Activated CD4-positive, alpha-beta T cell treated with anti-CD3 and anti-CD28 coated beads, Interleukin-2, amount 10 ng/mL, durations not matched to agents 24 days and 14 days (primary cell): ENCODE measurements around the gene KLF7. TPM values are rescaled to one million over a fixed set of nuclear protein-coding genes. Genes with fewer than 3 reads are reported as not detected.
A peak's percentile ranks its signal among the peaks of the same experiment; 100 is the strongest.

Source experiments
- DNase-seq: peaks from one replicate; pipeline ENCODE4 v3.0.0; 2022
- H3K27ac Mint-ChIP-seq: one replicate; pipeline ENCODE4 v1.8.0; 2022; ENCODE audit warnings: mild to moderate bottlenecking, mixed read lengths
- H3K27me3 Mint-ChIP-seq: one replicate; pipeline ENCODE4 v1.8.0; 2022; ENCODE audit warnings: mixed read lengths
- H3K36me3 Mint-ChIP-seq: one replicate; pipeline ENCODE4 v1.8.0; 2022; ENCODE audit warnings: low read depth, mild to moderate bottlenecking, mixed read lengths
- H3K4me1 Mint-ChIP-seq: one replicate; pipeline ENCODE4 v1.8.0; 2021; ENCODE audit warnings: mixed read lengths
- H3K4me3 Mint-ChIP-seq: one replicate; pipeline ENCODE4 v1.8.0; 2022; ENCODE audit warnings: mild to moderate bottlenecking, moderate library complexity, mixed read lengths
- H3K9me3 Mint-ChIP-seq: one replicate; pipeline ENCODE4 v1.8.0; 2021; ENCODE audit warnings: mixed read lengths
- intact Hi-C: fragments of 100-400 bp; cut with micrococcal nuclease; formaldehyde crosslinking; loops from one replicate; pipeline ENCODE4 v1.15.1; 2023
- total RNA-seq: library from RNA; stranded (reverse); gene quantifications from 2 replicates; pipeline ENCODE4 v1.2.3, GENCODE V29; 2022

The KLF7 gene
- total RNA-seq, 1 donor from 2014 or later = 12.6 TPM

- Mint-ChIP-seq H3K27ac (no peak overlapping the region), H3K9me3 (peaks cover 12% of the 10 kb centered on the region), H3K36me3 (peaks cover 1% of the 10 kb centered on the region), H3K4me3 (no peak overlapping the region), H3K27me3 (peaks cover 5% of the 10 kb centered on the region), H3K4me1 (peaks cover 6% of the 10 kb centered on the region)
- DNase-seq = no peak
- intact Hi-C loops = no loop called here
Measured at GRCh38 chr2:207184348-207184747, 18.6 kb upstream of the KLF7 start.

GRCh38 chr2:207183506-207183905, 17.8 kb upstream of the KLF7 start:
- Mint-ChIP-seq H3K9me3 (peaks cover 12% of the 10 kb centered on the region), H3K27me3 (peaks cover 5% of the 10 kb centered on the region), H3K4me3 (no peak overlapping the region), H3K36me3 (peaks cover 1% of the 10 kb centered on the region), H3K4me1 (peaks cover 6% of the 10 kb centered on the region), H3K27ac (no peak overlapping the region)
- intact Hi-C loops = no loop called here
- DNase-seq = no peak

- intact Hi-C loops = no loop called here
- H3K27me3 Mint-ChIP-seq = peaks cover 4% of the 10 kb centered on the region
- H3K27ac Mint-ChIP-seq = no peak overlapping the region
- DNase-seq = no peak
- H3K4me3 Mint-ChIP-seq = no peak overlapping the region
- peaks cover 1% of the 10 kb centered on the region for H3K36me3 Mint-ChIP-seq
- peaks cover 6% of the 10 kb centered on the region for H3K4me1 Mint-ChIP-seq
- H3K9me3 Mint-ChIP-seq = peaks cover 12% of the 10 kb centered on the region
Measured at GRCh38 chr2:207182911-207183310, 17.2 kb upstream of the KLF7 start.

- peaks cover 1% of the 10 kb centered on the region for H3K27me3 Mint-ChIP-seq
- H3K27ac Mint-ChIP-seq = no peak overlapping the region
- H3K4me1 Mint-ChIP-seq = peaks cover 6% of the 10 kb centered on the region
- no peak for DNase-seq
- H3K4me3 Mint-ChIP-seq = no peak overlapping the region
- peaks cover 1% of the 10 kb centered on the region for H3K36me3 Mint-ChIP-seq
- peaks cover 4% of the 10 kb centered on the region for H3K9me3 Mint-ChIP-seq
- intact Hi-C loops = no loop called here
Measured at GRCh38 chr2:207181526-207182274, 16.0 kb upstream of the KLF7 start.

- Mint-ChIP-seq H3K27me3 (peaks cover 1% of the 10 kb centered on the region), H3K36me3 (peaks cover 1% of the 10 kb centered on the region), H3K9me3 (no peaks in the 10 kb centered on the region), H3K4me1 (peaks cover 6% of the 10 kb centered on the region), H3K4me3 (no peak overlapping the region), H3K27ac (no peak overlapping the region)
- intact Hi-C loops = no loop called here
- DNase-seq = no peak
Measured at GRCh38 chr2:207180741-207181140, 15.0 kb upstream of the KLF7 start.

GRCh38 chr2:207176247-207176646, 10.5 kb upstream of the KLF7 start:
- no peaks in the 10 kb centered on the region for H3K9me3 Mint-ChIP-seq
- H3K27me3 Mint-ChIP-seq = no peaks in the 10 kb centered on the region
- no peak for DNase-seq
- intact Hi-C loops = no loop called here
- no peak overlapping the region for H3K27ac Mint-ChIP-seq
- no peak overlapping the region for H3K4me3 Mint-ChIP-seq
- H3K36me3 Mint-ChIP-seq = no peaks in the 10 kb centered on the region
- H3K4me1 Mint-ChIP-seq = peaks cover 5% of the 10 kb centered on the region

GRCh38 chr2:207173641-207174040, 7.9 kb upstream of the KLF7 start:
- Mint-ChIP-seq H3K9me3 (no peaks in the 10 kb centered on the region), H3K27me3 (no peaks in the 10 kb centered on the region), H3K4me1 (peaks cover 5% of the 10 kb centered on the region), H3K4me3 (no peak overlapping the region), H3K27ac (no peak overlapping the region), H3K36me3 (no peaks in the 10 kb centered on the region)
- no peak for DNase-seq
- intact Hi-C loops = no loop called here

GRCh38 chr2:207167099-207167923, 1.6 kb upstream of the KLF7 start:
- intact Hi-C loops = loop anchor here (2.0 to 10.0 kb wide), 7 partner anchors 73 to 1100 kb away; partner anchors contain the start of genes CREB1, METTL21A and PIKFYVE
- Mint-ChIP-seq H3K36me3 (peaks cover 1% of the 10 kb centered on the region), H3K4me1 (peaks cover 39% of the 10 kb centered on the region), H3K4me3 (peak overlapping the region; percentile 98), H3K9me3 (no peaks in the 10 kb centered on the region), H3K27me3 (no peaks in the 10 kb centered on the region), H3K27ac (peak overlapping the region; percentile 96)
- no peak for DNase-seq

- Mint-ChIP-seq H3K4me3 (peak overlapping the region; percentile 98), H3K27me3 (no peaks in the 10 kb centered on the region), H3K36me3 (peaks cover 3% of the 10 kb centered on the region), H3K9me3 (no peaks in the 10 kb centered on the region), H3K4me1 (peaks cover 42% of the 10 kb centered on the region), H3K27ac (peak overlapping the region; percentile 96)
- intact Hi-C loops = loop anchor here (1.0 to 10.0 kb wide), 12 partner anchors 43 to 1101 kb away; partner anchors contain the start of genes CREB1, METTL21A and PIKFYVE
- DNase-seq = peak; percentile 91
Measured at GRCh38 chr2:207166349-207167098, 776 bp upstream of the KLF7 start.

- intact Hi-C loops = loop anchor here (1.0 to 10.0 kb wide), 12 partner anchors 43 to 1101 kb away; partner anchors contain the start of genes CREB1, METTL21A and PIKFYVE
- Mint-ChIP-seq H3K27me3 (no peaks in the 10 kb centered on the region), H3K9me3 (no peaks in the 10 kb centered on the region), H3K4me1 (peaks cover 46% of the 10 kb centered on the region), H3K36me3 (peaks cover 4% of the 10 kb centered on the region), H3K4me3 (peak overlapping the region; percentile 98), H3K27ac (peak overlapping the region; percentile 96)
- DNase-seq = peak; percentile 99
Measured at GRCh38 chr2:207166039-207166348, 246 bp upstream of the KLF7 start.

GRCh38 chr2:207164006-207164831, 1.5 kb downstream of the KLF7 start:
- Mint-ChIP-seq H3K4me1 (peaks cover 50% of the 10 kb centered on the region), H3K27ac (peak overlapping the region; percentile 96), H3K27me3 (no peaks in the 10 kb centered on the region), H3K4me3 (peak overlapping the region; percentile 98), H3K9me3 (no peaks in the 10 kb centered on the region), H3K36me3 (peaks cover 6% of the 10 kb centered on the region)
- peak; percentile 76 for DNase-seq
- intact Hi-C loops = loop anchor here (2.0 to 10.0 kb wide), 4 partner anchors 91 to 461 kb away; partner anchors contain the start of gene METTL21A

- peaks cover 53% of the 10 kb centered on the region for H3K4me1 Mint-ChIP-seq
- no peaks in the 10 kb centered on the region for H3K27me3 Mint-ChIP-seq
- peak overlapping the region; percentile 98 for H3K4me3 Mint-ChIP-seq
- H3K27ac Mint-ChIP-seq = peak overlapping the region; percentile 96
- H3K9me3 Mint-ChIP-seq = no peaks in the 10 kb centered on the region
- intact Hi-C loops = loop anchor here (1.0 to 10.0 kb wide), 6 partner anchors 8 to 461 kb away; partner anchors contain the start of gene METTL21A
- peaks cover 6% of the 10 kb centered on the region for H3K36me3 Mint-ChIP-seq
- DNase-seq = no peak
Measured at GRCh38 chr2:207163756-207164005, 2.1 kb downstream of the KLF7 start.
